GM18499 (cell line): Measurements from ENCODE around the gene ZNF180.
"Not testable (repeated sequence)": the region's sequence is repeated elsewhere in the genome, so short reads cannot be mapped to it uniquely, and the experiment has no call there.

ENCODE experiments used
- ATAC-seq: cut with Tn5 transposase; IDR thresholded peaks from one replicate; pipeline ENCODE4 v1.9.1; 2021; ENCODE audit warnings: moderate number of reproducible peaks; ENCODE audit not compliant: insufficient read depth, unreplicated experiment

Gene ZNF180

GRCh38 chr19:44499559-44499958 is 763 bp downstream of the ZNF180 start:
- ATAC-seq: no peak

DNA sequence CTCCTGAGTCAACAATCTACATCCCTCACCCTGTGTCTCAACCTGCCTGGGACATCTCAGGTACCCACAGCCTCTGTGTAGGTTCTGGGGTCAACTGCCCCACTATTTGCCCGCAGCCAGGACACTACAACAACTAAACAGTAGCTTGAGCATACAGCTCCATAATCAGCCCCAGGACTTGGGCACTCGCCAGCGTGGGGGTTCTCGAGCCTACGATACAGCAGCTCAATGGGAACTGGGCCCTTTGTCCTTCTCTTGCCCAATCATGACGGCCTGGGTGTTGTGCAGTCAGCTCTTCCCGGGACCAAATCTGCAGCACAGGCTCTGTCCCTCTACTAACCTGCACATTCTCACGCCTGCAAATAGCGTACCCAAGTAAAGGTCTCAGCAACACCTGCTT is 1.3 kb downstream of the ZNF180 start:
- no peak for ATAC-seq

GRCh38 chr19:44496711-44497110 is 3.6 kb downstream of the ZNF180 start:
- no peak for ATAC-seq

GRCh38 chr19:44476559-44477408 is 23.5 kb downstream of the ZNF180 start:
- ATAC-seq: no peak

GRCh38 chr19:44468730-44469129 is 31.6 kb downstream of the ZNF180 start:
- ATAC-seq: not testable (repeated sequence)

DNA sequence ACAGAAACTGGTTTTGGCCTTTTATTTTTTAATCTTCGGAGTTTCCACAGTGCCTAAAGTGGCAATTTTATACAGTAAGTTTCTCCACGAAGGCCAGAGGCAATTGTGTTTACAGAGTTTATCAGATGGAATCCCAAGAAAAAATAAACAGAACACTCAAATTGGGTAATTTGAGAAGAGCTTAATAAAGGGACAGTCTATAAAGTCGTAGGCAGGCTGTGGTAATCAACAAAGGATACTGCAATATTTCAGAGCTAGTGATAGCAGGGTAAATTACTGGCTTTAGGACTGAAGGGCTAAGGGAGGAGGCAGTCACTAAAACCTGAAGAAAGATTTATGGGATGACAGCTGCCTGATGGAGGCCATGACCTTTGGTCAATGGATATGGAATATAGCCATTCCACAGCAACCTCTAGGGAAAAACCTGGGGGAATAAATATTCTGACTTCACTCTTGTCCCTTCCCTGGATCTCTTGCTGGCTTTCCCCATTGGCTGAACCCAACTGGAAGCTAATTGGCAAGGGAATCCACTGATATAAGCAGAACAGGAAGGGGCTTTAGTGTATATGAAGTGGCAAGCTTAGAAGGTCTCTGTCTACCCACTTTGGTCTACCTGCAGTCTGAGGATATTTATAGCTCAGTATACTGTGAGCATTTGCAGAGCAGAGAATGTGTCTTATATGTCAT is 37.6 kb downstream of the ZNF180 start:
- ATAC-seq: not testable (repeated sequence)

DNA sequence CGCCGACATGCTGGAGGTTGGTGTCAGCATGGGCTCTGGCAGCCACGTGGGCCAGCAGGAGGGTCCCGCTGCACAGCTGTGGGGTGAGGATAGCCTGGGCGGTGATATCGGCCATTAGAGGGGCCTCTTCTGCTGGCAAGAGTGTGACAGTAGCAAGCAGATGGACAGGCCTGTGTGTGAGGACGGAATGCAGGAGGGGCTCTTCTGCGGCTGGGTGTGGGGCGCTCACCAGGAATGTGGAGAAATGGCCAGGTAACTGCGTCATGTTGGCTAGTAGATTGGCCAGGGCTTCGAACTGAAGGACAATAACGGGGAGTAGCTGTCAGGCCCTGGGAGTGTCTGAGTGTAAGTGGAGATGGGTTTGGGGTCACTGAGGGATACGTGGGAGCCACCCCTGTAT is 44.3 kb downstream of the ZNF180 start:
- not testable (repeated sequence) for ATAC-seq

- ATAC-seq: no peak
Observed at GRCh38 chr19:44455100-44455499, 45.2 kb downstream of the ZNF180 start.

DNA sequence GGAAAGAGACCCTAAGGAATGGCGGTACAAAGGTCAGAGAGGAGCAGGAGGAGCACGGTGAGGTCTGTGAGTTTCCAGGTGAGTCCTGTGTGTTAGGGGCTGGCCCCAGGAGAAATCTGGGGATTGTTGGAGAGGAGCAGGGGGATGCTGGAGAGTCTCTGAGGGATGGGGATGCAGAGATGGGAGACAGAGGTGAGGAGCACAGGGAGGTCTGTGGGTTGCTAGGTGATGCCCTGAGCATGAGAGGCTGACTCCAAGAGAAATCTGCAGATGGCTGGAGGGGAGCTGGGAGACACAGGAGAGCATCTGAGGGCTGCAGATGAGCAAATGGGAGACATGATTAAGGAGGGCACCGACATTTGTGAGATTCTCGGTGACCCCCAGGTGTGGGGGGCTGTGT is 48.0 kb downstream of the ZNF180 start:
- no peak for ATAC-seq

DNA sequence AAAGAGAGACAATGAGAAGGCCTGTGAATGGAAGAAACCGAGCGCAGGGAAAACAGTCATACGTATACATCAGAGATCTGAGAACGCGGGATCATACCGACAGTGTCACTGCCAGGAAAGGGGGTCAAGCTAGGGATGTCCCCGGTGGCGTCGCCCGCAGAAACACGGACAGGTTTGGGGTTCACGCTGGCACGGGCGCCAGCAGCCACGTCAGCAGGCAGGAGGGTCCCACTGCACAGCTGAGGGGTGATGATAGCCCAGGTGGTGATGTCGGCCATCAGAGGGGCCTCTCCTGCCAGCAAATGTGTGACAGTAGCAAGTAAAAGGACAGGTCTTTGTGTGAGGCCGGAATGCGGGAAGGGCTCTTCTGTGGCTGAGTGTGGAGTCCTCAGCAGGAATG is 48.6 kb downstream of the ZNF180 start:
- ATAC-seq: no peak

DNA sequence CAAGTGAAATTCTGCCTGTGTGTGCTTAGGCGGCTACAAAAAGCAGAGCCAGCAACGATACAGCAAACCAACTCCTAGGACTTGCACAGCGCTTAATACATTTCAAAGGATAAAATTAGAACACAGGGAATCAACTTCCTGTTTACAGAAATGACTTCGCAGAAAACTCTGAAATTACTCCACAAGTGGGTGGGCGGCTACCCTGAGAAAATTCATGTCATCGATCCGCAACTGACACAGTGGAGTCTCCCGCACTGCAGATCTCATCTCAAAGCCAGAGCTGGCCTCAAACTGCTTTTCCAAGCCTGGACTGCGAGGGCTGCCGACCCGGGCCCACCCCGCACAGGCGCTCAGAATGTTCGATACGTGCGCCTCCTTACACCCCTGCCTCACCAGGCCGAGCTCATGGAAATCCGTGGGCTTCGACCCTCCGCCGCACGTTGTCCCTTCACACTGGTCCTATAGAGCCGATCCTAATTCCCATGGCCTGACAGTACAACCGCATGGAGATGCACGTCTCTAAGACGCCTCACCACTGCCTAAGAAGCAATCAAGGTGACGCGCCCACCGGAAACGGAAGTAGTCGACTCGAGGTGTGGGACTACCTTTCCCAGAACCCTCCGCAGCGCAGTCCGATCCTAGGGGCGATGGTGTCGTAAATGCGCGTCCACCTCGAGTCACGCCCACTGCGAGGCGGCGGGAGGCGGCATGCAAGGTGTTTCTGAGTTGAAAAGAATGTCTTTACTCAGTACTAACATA is 52.2 kb downstream of the ZNF180 start, which contains the start of gene ZNF229:
ZNF229 (minus strand) TSS at position 557 of the 759 bp plus-strand sequence. CDS start 5,625 bp downstream, outside the sequence.
- ATAC-seq: no peak

DNA sequence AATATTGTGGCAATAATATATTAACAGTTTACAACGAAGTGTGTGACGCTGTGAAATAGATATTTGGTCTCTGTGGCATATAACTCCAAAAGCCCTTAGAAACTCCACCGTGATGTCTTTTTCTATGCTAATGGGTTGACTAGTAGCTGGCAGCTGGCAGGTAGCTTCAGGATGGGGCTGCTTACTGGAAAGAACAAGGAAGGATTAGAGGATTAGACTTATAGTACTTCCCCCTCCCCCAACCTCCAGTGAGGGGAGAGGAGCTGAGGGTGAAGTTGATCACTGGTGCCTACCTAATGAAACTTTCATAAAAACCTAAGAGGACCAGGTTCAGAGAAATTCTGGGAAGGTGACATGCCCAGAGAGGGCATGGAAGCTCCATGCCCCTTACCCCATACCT is 61.9 kb downstream of the ZNF180 start:
- no peak for ATAC-seq

DNA sequence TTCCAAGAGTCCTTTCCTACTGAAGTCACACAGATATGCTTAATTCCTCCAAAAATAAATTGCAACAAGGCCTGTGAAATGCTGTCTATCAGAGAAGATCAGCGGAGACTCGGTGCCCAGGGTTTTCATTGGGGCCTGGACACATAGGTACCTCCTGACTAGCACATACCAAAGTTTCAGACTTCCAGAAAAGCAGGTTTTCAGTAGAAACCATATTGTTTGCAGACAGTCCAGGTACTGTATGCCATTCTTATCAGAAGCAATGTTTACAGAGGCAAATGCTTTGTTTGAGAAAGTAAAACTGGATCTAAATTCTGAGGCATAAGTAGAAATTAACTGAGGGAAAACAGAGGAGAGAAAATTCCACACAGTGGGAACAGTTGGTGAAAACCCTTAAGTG is 64.9 kb downstream of the ZNF180 start:
- no peak for ATAC-seq

GRCh38 chr19:44430956-44431355 is 69.4 kb downstream of the ZNF180 start:
- no peak for ATAC-seq
